Measurements from ENCODE around the gene TPST1. TPM values are rescaled to one million over a fixed set of nuclear protein-coding genes. Genes with fewer than 3 reads are reported as not detected.

Gene TPST1
- total RNA-seq, 2 experiments from 2014 or later = 2.0 to 2.9 TPM

DNA sequence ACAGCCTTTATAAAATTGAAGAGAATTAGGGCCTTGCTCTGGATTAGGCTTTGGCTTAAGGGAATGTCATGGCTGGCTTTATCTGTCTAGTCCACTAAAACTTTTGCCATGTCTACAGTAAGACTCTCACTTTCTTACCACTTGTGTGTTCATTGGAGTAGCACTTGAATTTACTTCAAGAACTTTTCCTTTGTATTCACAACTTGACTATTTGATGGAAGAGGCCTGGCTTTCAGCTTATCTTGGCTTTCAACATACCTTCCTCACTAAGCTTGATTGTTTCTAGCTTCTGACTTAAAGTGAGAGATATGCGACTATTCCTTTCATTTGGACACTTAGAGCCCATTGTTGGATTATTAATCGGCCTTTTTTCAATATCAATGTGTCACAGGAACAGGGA lies 96.1 kb downstream of the TPST1 start:
- H3K9me3 Mint-ChIP-seq = peaks cover 16% of the 10 kb centered on the region
- no peak overlapping the region for H3K27ac Mint-ChIP-seq
- no peak overlapping the region for H3K4me3 Mint-ChIP-seq
- ATAC-seq (ENCODE audit: low read depth) = no peak
- POLR2A ChIA-PET = no interaction called here
- no peaks in the 10 kb centered on the region for H3K4me1 Mint-ChIP-seq
- H3K27me3 Mint-ChIP-seq = no peaks in the 10 kb centered on the region
- peaks cover 3% of the 10 kb centered on the region for H3K36me3 Mint-ChIP-seq
- DNase-seq = no peak

- H3K4me1 Mint-ChIP-seq = no peaks in the 10 kb centered on the region
- peaks cover 2% of the 10 kb centered on the region for H3K36me3 Mint-ChIP-seq
- ATAC-seq (ENCODE audit: low read depth) = no peak
- H3K4me3 Mint-ChIP-seq = no peak overlapping the region
- POLR2A ChIA-PET = no interaction called here
- H3K27me3 Mint-ChIP-seq = no peaks in the 10 kb centered on the region
- peaks cover 16% of the 10 kb centered on the region for H3K9me3 Mint-ChIP-seq
- H3K27ac Mint-ChIP-seq = no peak overlapping the region
- no peak for DNase-seq
Measured at GRCh38 chr7:66301737-66302136, 96.6 kb downstream of the TPST1 start.

- Mint-ChIP-seq H3K27me3 (no peaks in the 10 kb centered on the region), H3K4me1 (no peaks in the 10 kb centered on the region), H3K4me3 (no peak overlapping the region), H3K9me3 (peaks cover 12% of the 10 kb centered on the region), H3K27ac (no peak overlapping the region), H3K36me3 (peaks cover 2% of the 10 kb centered on the region)
- POLR2A ChIA-PET = no interaction called here
- DNase-seq (no peak), ATAC-seq (ENCODE audit: low read depth) (no peak)
Measured at GRCh38 chr7:66303454-66304155, 98.5 kb downstream of the TPST1 start.

GRCh38 chr7:66304536-66304935 lies 99.4 kb downstream of the TPST1 start:
- Mint-ChIP-seq H3K9me3 (peaks cover 11% of the 10 kb centered on the region), H3K27me3 (no peaks in the 10 kb centered on the region), H3K36me3 (peaks cover 2% of the 10 kb centered on the region), H3K27ac (no peak overlapping the region), H3K4me1 (no peaks in the 10 kb centered on the region), H3K4me3 (no peak overlapping the region)
- ATAC-seq (ENCODE audit: low read depth) = no peak
- POLR2A ChIA-PET = no interaction called here
- DNase-seq = no peak

DNA sequence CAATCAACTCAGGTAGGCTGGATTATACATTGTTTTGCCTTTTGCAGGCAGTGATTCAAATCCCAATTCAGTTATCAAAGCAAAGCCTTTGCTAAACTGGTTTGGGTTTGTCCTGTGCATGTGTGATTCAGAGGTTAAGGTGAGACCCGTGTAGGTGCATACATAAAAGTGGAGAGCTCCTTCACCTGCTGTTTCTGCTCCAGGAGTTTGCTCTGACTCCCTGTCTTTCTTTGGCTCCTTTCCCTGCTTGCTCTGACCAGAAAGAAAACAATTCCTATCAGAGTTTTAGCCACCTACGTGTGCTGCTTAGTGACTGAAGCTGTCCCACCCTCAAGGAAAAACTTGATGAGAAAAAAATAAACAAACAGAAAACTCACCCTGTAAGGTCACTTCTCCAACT lies 101.1 kb downstream of the TPST1 start:
- Mint-ChIP-seq H3K9me3 (peaks cover 6% of the 10 kb centered on the region), H3K27me3 (no peaks in the 10 kb centered on the region), H3K36me3 (peaks cover 2% of the 10 kb centered on the region), H3K4me3 (no peak overlapping the region), H3K4me1 (no peaks in the 10 kb centered on the region), H3K27ac (no peak overlapping the region)
- ATAC-seq (ENCODE audit: low read depth) (no peak), DNase-seq (no peak)
- POLR2A ChIA-PET = no interaction called here

- H3K36me3 Mint-ChIP-seq = peaks cover 2% of the 10 kb centered on the region
- H3K4me3 Mint-ChIP-seq = no peak overlapping the region
- DNase-seq = no peak
- POLR2A ChIA-PET = no interaction called here
- ATAC-seq (ENCODE audit: low read depth) = no peak
- H3K27ac Mint-ChIP-seq = no peak overlapping the region
- peaks cover 2% of the 10 kb centered on the region for H3K27me3 Mint-ChIP-seq
- H3K9me3 Mint-ChIP-seq = peaks cover 3% of the 10 kb centered on the region
- H3K4me1 Mint-ChIP-seq = peaks cover 2% of the 10 kb centered on the region
Measured at GRCh38 chr7:66307591-66308215, 102.6 kb downstream of the TPST1 start.

- H3K36me3 Mint-ChIP-seq = peaks cover 2% of the 10 kb centered on the region
- H3K27ac Mint-ChIP-seq = no peak overlapping the region
- no peak overlapping the region for H3K4me3 Mint-ChIP-seq
- POLR2A ChIA-PET = no interaction called here
- DNase-seq (no peak), ATAC-seq (ENCODE audit: low read depth) (no peak)
- peaks cover 2% of the 10 kb centered on the region for H3K4me1 Mint-ChIP-seq
- H3K27me3 Mint-ChIP-seq = peaks cover 7% of the 10 kb centered on the region
- H3K9me3 Mint-ChIP-seq = peaks cover 3% of the 10 kb centered on the region
Measured at GRCh38 chr7:66308411-66308810, 103.3 kb downstream of the TPST1 start.

- ATAC-seq (ENCODE audit: low read depth) = no peak
- peaks cover 2% of the 10 kb centered on the region for H3K36me3 Mint-ChIP-seq
- peaks cover 3% of the 10 kb centered on the region for H3K9me3 Mint-ChIP-seq
- POLR2A ChIA-PET = no interaction called here
- peaks cover 7% of the 10 kb centered on the region for H3K27me3 Mint-ChIP-seq
- peaks cover 4% of the 10 kb centered on the region for H3K4me1 Mint-ChIP-seq
- DNase-seq = no peak
- no peak overlapping the region for H3K27ac Mint-ChIP-seq
- no peak overlapping the region for H3K4me3 Mint-ChIP-seq
Measured at GRCh38 chr7:66310620-66311019, 105.5 kb downstream of the TPST1 start.

- H3K9me3 Mint-ChIP-seq = no peaks in the 10 kb centered on the region
- no peaks in the 10 kb centered on the region for H3K36me3 Mint-ChIP-seq
- no peak overlapping the region for H3K27ac Mint-ChIP-seq
- DNase-seq = no peak
- no peak overlapping the region for H3K4me3 Mint-ChIP-seq
- H3K27me3 Mint-ChIP-seq = peaks cover 7% of the 10 kb centered on the region
- H3K4me1 Mint-ChIP-seq = peaks cover 4% of the 10 kb centered on the region
- POLR2A ChIA-PET = no interaction called here
- no peak for ATAC-seq (ENCODE audit: low read depth)
Measured at GRCh38 chr7:66313886-66314568, 108.9 kb downstream of the TPST1 start.

DNA sequence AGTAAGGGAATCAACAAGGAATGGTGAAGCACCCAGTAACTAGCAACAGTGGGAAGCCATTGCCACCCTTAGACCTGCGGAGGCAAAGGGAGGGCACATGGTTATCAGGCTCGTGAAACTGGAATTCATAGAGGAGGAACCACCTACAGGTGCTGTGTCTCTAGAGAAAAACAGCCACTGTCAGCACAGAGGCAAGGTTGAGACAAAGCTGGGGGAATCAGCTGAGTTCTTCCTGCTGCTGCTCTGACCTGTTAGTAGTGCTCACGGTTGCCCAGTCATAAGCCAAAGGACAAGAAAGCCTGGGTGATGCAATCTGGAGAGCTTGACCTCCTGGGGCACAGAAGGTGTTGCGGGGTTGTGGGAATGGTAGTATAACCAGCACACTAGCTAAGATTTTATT lies 110.1 kb downstream of the TPST1 start:
- Mint-ChIP-seq H3K27ac (no peak overlapping the region), H3K4me3 (no peak overlapping the region), H3K27me3 (peaks cover 7% of the 10 kb centered on the region), H3K9me3 (peaks cover 4% of the 10 kb centered on the region), H3K36me3 (peaks cover 2% of the 10 kb centered on the region), H3K4me1 (peaks cover 4% of the 10 kb centered on the region)
- no peak for DNase-seq
- POLR2A ChIA-PET = no interaction called here
- no peak for ATAC-seq (ENCODE audit: low read depth)

- ATAC-seq (ENCODE audit: low read depth) = no peak
- Mint-ChIP-seq H3K27me3 (no peaks in the 10 kb centered on the region), H3K36me3 (peaks cover 2% of the 10 kb centered on the region), H3K4me3 (no peak overlapping the region), H3K4me1 (no peaks in the 10 kb centered on the region), H3K9me3 (peaks cover 14% of the 10 kb centered on the region), H3K27ac (no peak overlapping the region)
- POLR2A ChIA-PET = no interaction called here
- no peak for DNase-seq
Measured at GRCh38 chr7:66319407-66319979, 114.4 kb downstream of the TPST1 start.

DNA sequence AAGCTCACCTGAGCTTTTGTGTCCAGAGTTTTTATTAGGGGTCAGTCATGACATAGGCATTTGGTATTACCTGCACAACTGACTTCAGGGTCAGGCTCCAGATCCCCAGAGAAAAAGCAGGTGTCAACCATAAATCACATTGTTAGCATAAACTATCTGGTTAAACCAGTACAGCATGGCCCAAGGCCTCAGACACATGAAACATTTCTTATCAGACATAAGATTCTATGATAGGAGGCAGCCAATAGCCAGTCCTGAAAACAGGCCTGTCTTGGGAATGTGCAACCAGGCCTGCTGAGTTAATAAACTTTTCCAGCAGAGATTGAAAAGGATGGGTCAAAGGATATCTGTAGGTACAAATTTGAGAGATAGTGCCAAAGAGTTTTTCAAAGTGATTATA lies 116.1 kb downstream of the TPST1 start:
- POLR2A ChIA-PET = no interaction called here
- Mint-ChIP-seq H3K36me3 (peaks cover 2% of the 10 kb centered on the region), H3K4me3 (no peak overlapping the region), H3K27me3 (no peaks in the 10 kb centered on the region), H3K27ac (no peak overlapping the region), H3K4me1 (no peaks in the 10 kb centered on the region), H3K9me3 (peaks cover 15% of the 10 kb centered on the region)
- DNase-seq (no peak), ATAC-seq (ENCODE audit: low read depth) (no peak)

DNA sequence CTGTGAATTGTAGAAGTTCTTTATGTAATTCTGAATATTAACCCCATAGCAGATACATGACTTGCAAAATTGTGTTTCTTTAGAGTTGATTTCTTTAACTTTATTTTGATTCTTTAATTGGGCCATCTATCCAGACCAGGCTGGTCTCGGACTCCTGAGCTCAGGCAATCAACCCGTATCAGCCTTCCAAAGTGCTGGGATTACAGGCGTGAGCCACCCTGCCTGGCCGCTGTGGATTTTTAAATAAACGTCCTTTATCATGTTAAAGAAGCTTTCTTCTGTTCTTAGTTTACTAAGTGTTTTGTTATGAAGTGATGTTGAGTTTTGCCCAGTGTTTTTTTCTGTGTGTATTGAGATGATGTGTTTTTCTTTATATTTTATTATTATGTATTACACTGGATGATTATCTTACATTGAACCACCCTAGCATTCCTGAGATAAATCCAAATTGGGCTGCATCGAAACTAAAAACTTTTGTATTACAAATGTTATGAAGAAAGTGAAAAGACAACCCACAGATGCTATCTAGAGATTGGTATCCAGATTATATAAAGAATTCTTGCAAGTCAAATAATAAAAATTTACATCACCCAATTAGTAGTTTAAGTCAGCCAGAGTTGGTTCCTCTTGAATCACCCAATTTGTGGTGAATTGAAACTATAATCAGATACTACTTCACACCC lies 118.1 kb downstream of the TPST1 start:
- H3K36me3 Mint-ChIP-seq = peaks cover 2% of the 10 kb centered on the region
- H3K4me1 Mint-ChIP-seq = no peaks in the 10 kb centered on the region
- peaks cover 15% of the 10 kb centered on the region for H3K9me3 Mint-ChIP-seq
- H3K27me3 Mint-ChIP-seq = no peaks in the 10 kb centered on the region
- DNase-seq = no peak
- H3K4me3 Mint-ChIP-seq = no peak overlapping the region
- no peak for ATAC-seq (ENCODE audit: low read depth)
- H3K27ac Mint-ChIP-seq = no peak overlapping the region
- POLR2A ChIA-PET = no interaction called here
